Neutrophil (primary cell): ENCODE results near the gene EXOSC10.

Source experiments
- H3K27ac ChIP-seq: fragments of 200-600 bp; sonication (generic); 2 replicates; pipeline ENCODE4 v1.5.1; 2016; ENCODE audit warnings: mild to moderate bottlenecking, moderate library complexity
- H3K27me3 ChIP-seq: fragments of 200-600 bp; sonication (generic); 2 replicates; pipeline ENCODE4 v1.6.0; 2016; ENCODE audit warnings: mild to moderate bottlenecking
- H3K36me3 ChIP-seq: fragments of 200-600 bp; sonication (generic); 2 replicates; pipeline ENCODE4 v1.5.1; 2017
- H3K4me1 ChIP-seq, 2 experiments: fragments of 200-600 bp in 1 of 2; sonication (generic) in 1 of 2; 1 replicate in 1 of 2; 2 replicates in 1 of 2; pipeline versions ENCODE4 v1.5.1 to v1.6.1; 2013 to 2016; ENCODE audit warnings: low read depth in 1 of 2, low read length in 1 of 2, mild to moderate bottlenecking in 1 of 2, moderate library complexity in 1 of 2; ENCODE audit not compliant: control insufficient read depth in 1 of 2, insufficient read depth in 1 of 2
- H3K4me3 ChIP-seq, 2 experiments: fragments of 200-600 bp in 1 of 2; sonication (generic) in 1 of 2; 1 replicate in 1 of 2; 2 replicates in 1 of 2; pipeline ENCODE4 v1.5.1; 2013 to 2016; ENCODE audit warnings: low read depth in 1 of 2, low read length in 1 of 2, mild to moderate bottlenecking in 1 of 2, moderate library complexity in 1 of 2
- H3K9me3 ChIP-seq: fragments of 200-600 bp; sonication (generic); 2 replicates; pipeline ENCODE4 v1.5.1; 2016
- CTCF ChIP-seq: fragments of 200-600 bp; sonication (generic); IDR thresholded peaks from 2 replicates; pipeline ENCODE4 v1.5.1; 2016; ENCODE audit warnings: antibody characterized with exemption

EXOSC10 gene

GRCh38 chr1:11126569-11126968 lies 26.9 kb upstream of the EXOSC10 start:
- no peaks in the 10 kb centered on the region for H3K9me3 ChIP-seq
- no peaks in the 10 kb centered on the region for H3K4me1 ChIP-seq
- no peak overlapping the region for H3K4me3 ChIP-seq
- H3K27me3 ChIP-seq, result no peaks in the 10 kb centered on the region
- H3K27ac ChIP-seq, result no peak overlapping the region
- peaks cover 97% of the 10 kb centered on the region for H3K36me3 ChIP-seq
- TF ChIP-seq CTCF, result no peak

- Histone ChIP-seq H3K9me3 (no peaks in the 10 kb centered on the region), H3K4me3 (no peak overlapping the region), H3K36me3 (peaks cover 97% of the 10 kb centered on the region), H3K4me1 (no peaks in the 10 kb centered on the region), H3K27me3 (no peaks in the 10 kb centered on the region), H3K27ac (no peak overlapping the region)
- TF ChIP-seq CTCF, result no peak
Observed at GRCh38 chr1:11125931-11126330, 26.3 kb upstream of the EXOSC10 start.

GRCh38 chr1:11124965-11125364 lies 25.3 kb upstream of the EXOSC10 start:
- peaks cover 97% of the 10 kb centered on the region for H3K36me3 ChIP-seq
- no peak for TF ChIP-seq CTCF

GRCh38 chr1:11116318-11116717 lies 16.6 kb upstream of the EXOSC10 start:
- Histone ChIP-seq H3K4me3 (no peak overlapping the region), H3K27me3 (no peaks in the 10 kb centered on the region), H3K9me3 (no peaks in the 10 kb centered on the region), H3K27ac (no peak overlapping the region), H3K36me3 (peaks cover 81% of the 10 kb centered on the region), H3K4me1 (no peaks in the 10 kb centered on the region)
- no peak for TF ChIP-seq CTCF

More at GRCh38 chr1:11124965-11125364, 25.3 kb upstream of the EXOSC10 start:
- H3K27me3 ChIP-seq, result no peaks in the 10 kb centered on the region
- no peaks in the 10 kb centered on the region for H3K4me1 ChIP-seq
- H3K4me3 ChIP-seq, result no peak overlapping the region
- H3K9me3 ChIP-seq, result no peaks in the 10 kb centered on the region
- no peak overlapping the region for H3K27ac ChIP-seq

DNA sequence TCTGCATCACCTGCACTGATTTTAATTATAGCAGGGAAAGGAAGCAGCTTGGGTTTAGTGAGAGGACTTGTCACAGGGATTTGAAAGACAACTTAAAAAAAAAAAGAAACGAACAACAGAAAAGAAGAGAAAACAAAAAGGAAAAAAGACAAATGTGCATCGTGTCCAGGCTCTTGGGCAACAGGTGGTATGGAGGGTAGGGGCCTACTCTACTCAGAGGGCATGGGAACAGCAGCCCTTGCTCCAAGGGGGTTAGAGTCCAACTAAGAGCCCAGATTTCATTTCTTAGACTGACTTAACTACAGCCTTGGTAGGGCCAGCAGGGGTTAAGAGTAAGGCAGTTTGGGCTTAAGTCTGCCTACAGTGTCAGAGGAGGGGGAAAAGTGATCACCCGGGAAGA lies 15.3 kb upstream of the EXOSC10 start:
- Histone ChIP-seq H3K9me3 (no peaks in the 10 kb centered on the region), H3K36me3 (peaks cover 81% of the 10 kb centered on the region), H3K4me3 (no peak overlapping the region), H3K27me3 (no peaks in the 10 kb centered on the region), H3K4me1 (no peaks in the 10 kb centered on the region), H3K27ac (no peak overlapping the region)
- TF ChIP-seq CTCF, result no peak
